Fibroblast of lung (primary cell): ENCODE results near the gene MAP4K5. TPM values are rescaled to one million over a fixed set of nuclear protein-coding genes. Genes with fewer than 3 reads are reported as not detected.
A peak's percentile ranks its signal among the peaks of the same experiment; 100 is the strongest.
"Not testable (repeated sequence)": the region's sequence is repeated elsewhere in the genome, so short reads cannot be mapped to it uniquely, and the experiment has no call there.

Experiments used
- DNase-seq, 2 donors: peaks; one replicate each; pipeline versions ENCODE4 v3.0.0 to v3.0.0-alpha.2; 2010; ENCODE audit warnings: low read depth in 2 of 2
- H2AFZ ChIP-seq: 2 replicates; pipeline ENCODE4 v1.5.1; 2012; ENCODE audit warnings: low read length, control low read depth, inconsistent platforms
- H3K27ac ChIP-seq: 2 replicates; pipeline ENCODE4 v1.5.1; 2011; ENCODE audit warnings: low read length, control low read depth; ENCODE audit not compliant: insufficient read depth
- H3K27me3 ChIP-seq: 2 replicates; pipeline ENCODE4 v1.5.1; 2011; ENCODE audit warnings: mild to moderate bottlenecking, low read length; ENCODE audit not compliant: control insufficient read depth, insufficient read depth
- H3K36me3 ChIP-seq: 2 replicates; pipeline ENCODE4 v1.5.1; 2011; ENCODE audit warnings: low read length; ENCODE audit not compliant: control insufficient read depth, insufficient read depth
- H3K4me1 ChIP-seq: 2 replicates; pipeline ENCODE4 v1.5.1; 2011; ENCODE audit warnings: low read length; ENCODE audit not compliant: control insufficient read depth, insufficient read depth; ENCODE audit errors: extremely low read depth
- H3K4me2 ChIP-seq: 2 replicates; pipeline ENCODE4 v1.5.1; 2011; ENCODE audit warnings: low read length, control low read depth; ENCODE audit not compliant: insufficient read depth; ENCODE audit errors: extremely low read depth
- H3K4me3 ChIP-seq, 4 experiments: fragments of 200-600 bp in 1 of 4; sonication (generic) in 1 of 4; replicated peaks in 1 of 4; 2 replicates each; pipeline ENCODE4 v1.5.1; 2011 to 2016; ENCODE audit warnings: low read length in 4 of 4, low read depth in 3 of 4, mild to moderate bottlenecking in 3 of 4, control low read depth in 2 of 4, inconsistent platforms in 1 of 4, mixed read lengths in 1 of 4; ENCODE audit not compliant: insufficient read depth in 1 of 4; ENCODE audit errors: control extremely low read depth in 1 of 4
- H3K79me2 ChIP-seq: 2 replicates; pipeline ENCODE4 v1.5.1; 2012; ENCODE audit warnings: mild to moderate bottlenecking, low read length, inconsistent platforms; ENCODE audit not compliant: control insufficient read depth, insufficient read depth
- H3K9ac ChIP-seq: 2 replicates; pipeline ENCODE4 v1.5.1; 2011; ENCODE audit warnings: mild to moderate bottlenecking, low read length, control low read depth; ENCODE audit not compliant: insufficient read depth
- H3K9me3 ChIP-seq: 2 replicates; pipeline ENCODE4 v1.5.1; 2012; ENCODE audit warnings: low read depth, low read length; ENCODE audit not compliant: control insufficient read depth, insufficient read depth
- H4K20me1 ChIP-seq: 2 replicates; pipeline ENCODE4 v1.5.1; 2011; ENCODE audit warnings: low read length; ENCODE audit not compliant: control insufficient read depth, insufficient read depth; ENCODE audit errors: extremely low read depth
- CTCF ChIP-seq, 2 donors: IDR thresholded peaks in 1 of 2; conservative IDR thresholded peaks in 1 of 2; 1 replicate in 1 of 2; 2 replicates in 1 of 2; pipeline ENCODE4 v1.5.1; 2011 to 2012; ENCODE audit warnings: low read length in 2 of 2, control low read depth in 1 of 2, inconsistent platforms in 1 of 2, low read depth in 1 of 2, mild to moderate bottlenecking in 1 of 2
- EZH2 ChIP-seq: IDR thresholded peaks from 2 replicates; pipeline ENCODE4 v1.5.1; 2012; ENCODE audit warnings: low read length, control low read depth, mild to moderate bottlenecking; ENCODE audit errors: missing control alignments
- polyA plus RNA-seq, 2 donors: library from polyadenylated mRNA; depleted of rRNA in 1 of 2; stranded (reverse) in 1 of 2; unstranded in 1 of 2; fragments of >200 nt; gene quantifications; 2 replicates each; pipeline ENCODE4 v1.2.1, GENCODE V29; 2011 to 2012; ENCODE audit warnings: missing spikeins in 1 of 2
- total RNA-seq: library from RNA; depleted of rRNA; stranded (reverse); fragments of >200 nt; gene quantifications from 2 replicates; pipeline ENCODE4 v1.2.1, GENCODE V29; 2014

MAP4K5 gene
- total and polyA plus RNA-seq, 2 donors (not counting 1 experiment from before 2014, with no cell fraction given) = 39.4 to 41.1 TPM

- DNase-seq = no peak
- H4K20me1 ChIP-seq = no peaks in the 10 kb centered on the region
These were observed 30.5 kb upstream of the MAP4K5 start for GRCh38 chr14:50562841-50563240.

GRCh38 chr14:50560931-50561285, 28.5 kb upstream of the MAP4K5 start:
- H3K27ac ChIP-seq = peak overlapping the region; percentile 84
- no peaks in the 10 kb centered on the region for H3K9me3 ChIP-seq
- no peaks in the 10 kb centered on the region for H3K4me1 ChIP-seq
- no peaks in the 10 kb centered on the region for H3K27me3 ChIP-seq
- no peaks in the 10 kb centered on the region for H4K20me1 ChIP-seq
- H3K79me2 ChIP-seq = no peaks in the 10 kb centered on the region
- H2AFZ ChIP-seq = peak overlapping the region; percentile 87
- H3K9ac ChIP-seq = peak overlapping the region; percentile 74
- no peaks in the 10 kb centered on the region for H3K36me3 ChIP-seq
- peak; percentile 69 to 76 for DNase-seq
- H3K4me2 ChIP-seq = peak overlapping the region; percentile 90
- peak overlapping the region; percentile 66 to 87 (median 80) for H3K4me3 ChIP-seq
- TF ChIP-seq CTCF (conservative IDR thresholded peaks at IDR 0.05 in 1 of 2, IDR thresholded peaks at IDR 0.05 in 1 of 2; ENCODE audit: low read depth in 1 of 2, low read length in 2 of 2) = no peak
- TF ChIP-seq EZH2 = no peak

More at GRCh38 chr14:50562841-50563240, 30.5 kb upstream of the MAP4K5 start:
- no peaks in the 10 kb centered on the region for H3K27me3 ChIP-seq
- H3K9ac ChIP-seq = no peak overlapping the region
- H3K9me3 ChIP-seq = no peaks in the 10 kb centered on the region
- H3K36me3 ChIP-seq = no peaks in the 10 kb centered on the region
- no peak overlapping the region for H3K27ac ChIP-seq
- no peak overlapping the region for H3K4me2 ChIP-seq
- H2AFZ ChIP-seq = no peak overlapping the region
- no peak overlapping the region for H3K4me3 ChIP-seq
- TF ChIP-seq CTCF (conservative IDR thresholded peaks at IDR 0.05 in 1 of 2, IDR thresholded peaks at IDR 0.05 in 1 of 2; ENCODE audit: low read depth in 1 of 2, low read length in 2 of 2) = no peak
- no peak for TF ChIP-seq EZH2
- no peaks in the 10 kb centered on the region for H3K4me1 ChIP-seq
- H3K79me2 ChIP-seq = no peaks in the 10 kb centered on the region

- peak within 1 kb of the TSS; percentile 84 for H3K27ac ChIP-seq
- H2AFZ ChIP-seq = peak within 1 kb of the TSS; percentile 96
- H4K20me1 ChIP-seq = no peaks in the 10 kb centered on the region
- H3K36me3 ChIP-seq = no peaks in the 10 kb centered on the region
- H3K9me3 ChIP-seq = no peaks in the 10 kb centered on the region
- peak; percentile 76 to 81 for DNase-seq
- no peaks in the 10 kb centered on the region for H3K79me2 ChIP-seq
- no peaks in the 10 kb centered on the region for H3K27me3 ChIP-seq
- H3K9ac ChIP-seq = peak within 1 kb of the TSS; percentile 74
- H3K4me2 ChIP-seq = peak within 1 kb of the TSS; percentile 90
- TF ChIP-seq CTCF (conservative IDR thresholded peaks at IDR 0.05 in 1 of 2, IDR thresholded peaks at IDR 0.05 in 1 of 2; ENCODE audit: low read depth in 1 of 2, low read length in 2 of 2) (no peak), EZH2 (no peak)
- H3K4me1 ChIP-seq = no peaks in the 10 kb centered on the region
- H3K4me3 ChIP-seq = peak within 1 kb of the TSS; percentile 66 to 87 (median 80)
These were observed 27.9 kb upstream of the MAP4K5 start, which contains the start of gene ATL1 for GRCh38 chr14:50559990-50560930. Gene ATL1 (plus strand): TSS chr14:50560145. CDS start chr14:50560266, 121 bp downstream.

- H2AFZ ChIP-seq, H3K4me1 ChIP-seq, H3K9ac ChIP-seq, H3K27me3 ChIP-seq, H3K79me2 ChIP-seq, H3K36me3 ChIP-seq, H3K27ac ChIP-seq, H3K4me2 ChIP-seq, H3K4me3 ChIP-seq, H4K20me1 ChIP-seq, H3K9me3 ChIP-seq, DNase-seq: not testable (repeated sequence)
These were observed 20.4 kb upstream of the MAP4K5 start for GRCh38 chr14:50552796-50553195.
